GM19468 (cell line): ENCODE results near the gene CLDN18.

Experiments
- ATAC-seq: cut with Tn5 transposase; IDR thresholded peaks from one replicate; pipeline ENCODE4 v1.9.1; 2021; ENCODE audit warnings: mild to moderate bottlenecking, moderate library complexity, moderate number of reproducible peaks; ENCODE audit not compliant: unreplicated experiment; ENCODE audit errors: extremely low read depth

CLDN18 gene

DNA sequence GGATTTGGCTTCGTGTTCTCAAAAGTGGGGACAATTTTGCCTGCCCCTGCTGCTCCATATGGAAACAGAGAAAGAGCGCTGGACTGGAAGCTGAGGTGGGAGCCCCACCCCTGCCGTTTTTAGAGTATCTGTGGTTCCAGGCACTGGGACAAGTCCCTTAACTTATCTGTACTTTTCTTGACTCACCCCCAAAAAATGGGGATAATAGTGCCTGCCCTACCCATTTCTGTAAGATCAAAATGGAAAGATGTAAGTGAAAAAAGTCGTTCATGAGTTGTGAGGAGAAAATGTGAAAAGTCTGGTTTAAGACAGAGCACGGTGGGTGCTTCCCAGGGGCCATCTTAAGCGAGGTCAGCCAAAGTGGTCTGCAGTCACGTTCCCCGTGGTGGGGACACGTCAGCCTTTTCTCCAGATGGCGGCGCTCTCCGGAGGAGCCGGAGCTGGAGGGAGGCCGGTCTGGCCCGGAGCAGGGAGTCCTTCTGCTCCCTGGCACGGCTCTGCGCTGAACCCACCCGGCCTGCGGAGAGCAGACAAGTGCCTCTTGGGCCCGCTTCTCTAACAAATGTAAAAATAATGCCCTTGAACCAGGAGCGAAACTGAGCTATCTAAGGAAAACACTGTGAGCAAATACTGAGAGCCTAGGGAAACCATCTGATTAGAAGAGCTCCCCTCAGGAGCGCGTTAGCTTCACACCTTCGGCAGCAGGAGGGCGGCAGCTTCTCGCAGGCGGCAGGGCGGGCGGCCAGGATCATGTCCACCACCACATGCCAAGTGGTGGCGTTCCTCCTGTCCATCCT, at the start of gene CLDN18:
Gene CLDN18 (plus strand): TSS at position 690 of the 797 bp plus-strand sequence. CDS start 61 bp downstream, at position 751.
- ATAC-seq = no peak

DNA sequence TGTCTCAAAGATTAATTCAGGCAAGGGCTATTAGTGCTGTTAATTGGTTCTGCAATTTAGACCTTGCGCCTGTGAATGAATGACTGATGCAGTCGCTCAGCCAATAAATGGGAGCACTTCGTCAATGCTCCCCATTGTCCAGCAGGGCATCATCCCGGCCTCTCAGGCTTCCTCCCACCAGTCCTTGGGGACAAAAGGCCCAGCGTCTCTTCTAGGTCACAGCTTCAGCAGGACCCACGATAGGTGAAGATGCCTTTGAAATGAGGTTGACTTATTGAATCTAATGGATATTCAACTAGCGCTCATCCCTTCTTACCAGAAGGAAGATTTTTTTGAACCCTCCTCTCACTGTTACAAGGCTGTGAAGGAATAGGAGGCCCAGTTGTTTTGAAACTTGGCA, 47.7 kb upstream of the CLDN18 start:
- ATAC-seq = no peak

DNA sequence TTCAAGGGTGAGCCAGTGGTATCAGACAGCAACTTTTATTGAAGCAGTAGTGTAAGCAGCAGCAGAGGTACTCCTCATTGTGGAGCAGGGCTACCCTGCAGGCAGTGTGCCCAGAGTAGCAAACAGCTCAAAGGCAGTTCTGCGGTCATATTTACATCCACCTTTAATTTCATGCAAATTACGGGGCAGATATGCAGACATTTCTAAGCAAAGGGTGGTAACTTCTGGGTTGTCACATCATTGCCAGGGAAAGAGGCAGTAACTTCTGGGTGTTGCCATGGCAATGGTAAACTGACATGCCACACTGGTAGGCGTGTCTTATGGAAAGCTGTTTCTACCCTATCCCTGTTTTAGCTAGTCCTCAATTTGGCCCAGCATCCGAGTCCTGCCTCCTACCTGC, 46.5 kb upstream of the CLDN18 start:
- ATAC-seq = no peak

DNA sequence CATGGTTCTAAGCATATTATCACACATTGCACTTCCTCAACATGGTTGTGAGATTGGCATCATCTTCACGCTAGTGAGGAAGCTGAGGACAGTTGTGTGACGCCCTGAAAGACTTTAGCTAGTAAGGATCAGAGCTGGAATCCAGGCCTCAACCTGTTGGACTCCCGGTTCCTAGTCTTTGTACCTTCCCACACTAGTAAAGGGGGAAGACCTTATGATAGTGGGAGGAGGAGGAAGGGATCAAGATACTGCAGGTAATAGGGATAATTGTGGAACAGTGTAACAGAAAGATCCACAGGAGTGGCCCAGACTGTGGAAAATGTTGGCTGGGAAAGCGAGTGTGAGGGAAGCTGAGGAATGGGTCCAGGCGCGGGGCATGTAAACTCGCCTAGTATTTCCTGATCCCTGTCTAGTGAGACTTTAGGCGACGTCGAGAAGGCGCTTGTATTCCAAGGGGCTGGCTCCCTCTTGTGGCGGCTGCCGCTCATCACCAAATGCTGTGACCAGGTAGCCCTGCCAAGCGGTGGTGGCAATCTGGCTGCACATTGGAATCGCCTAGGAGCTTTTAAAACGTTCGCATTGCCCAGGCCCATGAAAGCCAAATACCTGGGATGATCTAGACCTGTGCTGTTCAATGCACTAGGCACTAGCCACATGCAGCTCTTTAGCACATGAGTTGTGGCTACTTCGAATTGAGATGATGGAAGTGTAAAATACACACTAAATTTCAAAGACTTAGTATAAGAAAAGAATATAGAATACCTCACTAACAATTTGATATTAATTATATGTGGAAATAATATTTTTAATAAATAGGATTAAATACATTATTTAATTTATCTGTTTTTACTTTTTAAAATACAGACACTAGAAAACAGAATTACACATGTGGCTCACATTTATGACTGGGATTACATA, 38.8 kb upstream of the CLDN18 start:
- ATAC-seq = peak; percentile 68

DNA sequence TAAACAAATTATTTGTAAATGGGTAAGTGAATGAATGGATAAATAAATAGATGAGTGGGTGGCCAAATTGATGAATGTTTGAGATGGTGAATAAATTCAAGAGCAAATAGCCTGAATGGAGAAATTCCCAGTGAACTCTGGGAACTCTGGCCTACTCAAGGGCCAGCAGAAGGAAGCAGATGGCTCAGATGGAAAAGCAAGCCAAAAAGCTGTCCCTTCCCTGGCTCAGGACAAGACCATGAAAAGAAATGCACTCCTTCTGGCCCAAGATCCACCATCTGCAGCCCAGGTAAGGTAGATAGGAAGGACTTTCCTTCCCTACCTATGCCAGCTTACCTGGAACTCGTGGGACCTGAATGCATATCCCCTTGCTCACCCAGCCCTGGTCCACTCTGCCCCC, 37.6 kb upstream of the CLDN18 start:
- ATAC-seq = no peak

DNA sequence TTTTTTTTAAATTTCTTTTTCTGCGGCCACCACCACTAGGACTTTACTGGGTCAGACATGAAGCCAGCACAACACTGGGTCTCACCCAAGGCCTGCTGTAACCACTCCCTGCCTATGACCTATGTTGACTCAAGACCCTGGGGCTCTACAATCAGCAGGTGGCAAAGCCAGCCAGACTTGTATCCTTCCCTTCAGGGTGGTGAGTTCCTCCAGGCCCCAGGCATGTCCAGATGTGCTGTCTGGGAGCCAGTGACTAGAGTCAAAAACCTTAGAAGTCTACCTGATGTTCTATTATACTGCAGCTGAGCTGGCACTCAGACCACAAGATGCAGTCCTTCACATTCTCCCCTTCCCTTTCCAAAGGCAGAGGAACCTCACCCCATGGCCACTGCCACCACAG, 31.6 kb upstream of the CLDN18 start:
- ATAC-seq = no peak

DNA sequence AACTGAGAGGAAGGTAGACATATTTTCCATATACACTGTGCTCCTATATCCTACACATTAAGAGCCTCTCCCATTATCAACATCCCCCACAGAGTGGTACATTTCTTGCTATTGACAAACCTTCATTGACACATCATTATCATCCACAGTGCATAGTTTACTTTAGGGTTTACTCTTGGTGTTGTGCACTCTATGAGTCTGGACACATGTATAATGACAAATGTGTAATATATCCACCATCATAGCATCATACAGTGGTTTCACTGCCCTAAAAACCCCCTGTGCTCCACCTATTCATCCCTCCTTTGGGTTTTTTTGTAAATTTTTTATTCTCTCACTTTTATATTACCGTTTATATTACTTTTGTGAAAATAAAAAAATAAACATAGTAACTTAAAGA, 22.2 kb upstream of the CLDN18 start:
- no peak for ATAC-seq

DNA sequence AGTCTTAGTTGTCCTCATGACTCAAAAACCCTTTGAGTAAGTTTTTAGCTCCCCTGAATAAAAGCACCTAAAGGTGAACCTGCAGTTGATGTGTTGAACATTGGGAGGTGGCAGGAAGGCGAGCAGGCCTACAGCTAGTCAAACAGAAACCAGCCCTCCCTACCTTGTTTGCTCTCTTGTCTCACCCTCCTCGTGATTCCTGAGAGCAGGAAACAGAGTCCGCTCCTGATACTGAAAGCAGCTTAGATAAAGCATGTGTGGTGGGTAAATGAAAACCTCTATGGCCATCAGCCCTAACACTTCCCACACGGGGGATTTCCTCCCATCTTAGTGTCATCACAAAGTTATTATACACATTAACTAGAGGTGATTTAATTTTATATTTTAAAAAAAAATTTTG, 21.8 kb upstream of the CLDN18 start:
- peak; percentile 89 for ATAC-seq

DNA sequence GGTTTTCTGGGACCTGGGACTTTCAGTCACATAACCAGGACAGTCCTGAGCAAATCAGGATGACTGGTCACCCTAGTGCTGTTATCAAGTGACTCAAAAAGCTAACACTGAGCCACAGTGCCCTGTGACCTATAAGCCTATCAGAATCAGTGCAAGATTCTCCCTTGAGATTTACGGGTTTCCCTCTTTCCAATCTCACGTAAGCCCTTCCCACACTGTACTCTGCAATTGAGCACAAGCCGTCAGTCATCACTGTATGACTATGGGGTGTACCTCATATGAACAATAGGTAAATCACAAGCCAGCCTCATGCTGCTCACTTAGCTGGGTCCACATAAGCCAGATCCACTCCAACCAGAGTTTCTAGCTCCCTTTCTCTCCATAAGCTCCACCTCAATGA, 21.0 kb upstream of the CLDN18 start:
- ATAC-seq = peak; percentile 24

DNA sequence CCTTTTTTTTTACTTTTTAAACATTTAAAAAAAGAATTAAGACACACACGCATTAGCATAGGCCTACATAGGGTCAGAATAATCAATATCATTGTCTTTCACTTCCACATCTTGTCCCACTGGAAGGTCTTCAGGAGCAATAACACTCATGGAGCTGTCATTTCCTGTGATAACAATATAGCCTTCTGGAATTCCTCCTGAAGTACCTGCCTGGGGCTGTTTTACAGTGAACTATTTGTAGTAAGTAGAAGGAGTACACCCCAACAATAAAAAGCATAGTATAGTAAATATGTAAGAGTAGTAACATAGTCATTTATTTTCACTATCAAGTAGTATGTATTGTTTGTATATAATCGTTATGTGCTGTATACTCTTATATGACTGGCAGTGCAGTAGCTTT, 19.5 kb upstream of the CLDN18 start:
- ATAC-seq = no peak

DNA sequence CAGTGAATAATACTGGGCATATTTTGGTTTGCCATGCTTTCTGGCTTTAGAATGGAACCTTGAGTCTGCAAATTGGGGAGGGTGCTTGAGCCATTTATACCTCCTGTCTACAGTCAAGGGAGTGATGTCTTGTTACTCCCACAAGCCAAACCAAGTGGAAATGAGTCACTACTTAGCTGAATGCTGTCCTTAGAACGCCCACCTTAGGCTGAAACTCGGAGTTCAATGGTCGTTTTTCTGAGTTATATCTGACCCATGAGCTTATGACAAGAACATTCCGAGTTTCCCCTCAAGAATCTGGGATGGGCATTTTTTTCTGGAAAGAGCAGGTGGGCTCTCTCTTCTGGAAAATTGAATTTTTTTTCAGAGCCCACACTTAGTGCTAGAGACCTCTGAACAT, 17.4 kb upstream of the CLDN18 start:
- no peak for ATAC-seq

DNA sequence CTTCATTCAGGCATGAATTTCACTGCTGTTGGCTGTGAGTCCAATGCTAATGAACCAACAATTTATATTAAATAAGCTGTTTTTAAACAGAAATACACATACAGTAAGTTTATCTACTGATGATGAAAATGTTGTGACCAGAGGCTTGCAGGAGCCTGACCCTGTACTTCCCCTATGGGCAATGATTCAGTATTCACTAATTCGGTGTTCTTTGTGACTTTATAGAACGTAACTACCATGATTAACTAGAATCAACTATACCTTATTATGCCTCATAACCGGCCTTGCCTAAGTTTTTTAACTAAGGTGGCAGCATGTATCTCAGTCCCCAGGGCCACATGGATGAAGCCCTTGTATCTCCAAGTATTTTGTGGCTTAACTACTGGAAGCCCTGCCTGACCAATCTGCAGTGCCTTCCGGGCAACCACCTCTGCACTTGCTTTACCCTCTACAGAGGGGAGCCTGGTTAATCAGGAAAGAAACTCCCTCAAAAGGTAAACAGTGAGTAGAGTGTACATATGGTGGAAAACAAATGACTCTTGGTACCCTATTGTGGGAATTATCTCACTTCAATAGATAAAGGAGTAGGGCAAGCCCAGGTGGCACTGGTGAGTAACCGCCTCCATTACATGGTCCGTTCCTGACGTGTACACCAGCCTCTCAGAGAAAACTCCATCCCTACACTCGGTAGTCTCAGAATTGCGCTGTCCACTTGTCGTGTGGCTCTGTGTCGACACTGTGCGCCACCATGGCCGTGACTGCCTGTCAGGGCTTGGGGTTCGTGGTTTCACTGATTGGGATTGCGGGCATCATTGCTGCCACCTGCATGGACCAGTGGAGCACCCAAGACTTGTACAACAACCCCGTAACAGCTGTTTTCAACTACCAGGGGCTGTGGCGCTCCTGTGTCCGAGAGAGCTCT, 11.6 kb upstream of the CLDN18 start:
- no peak for ATAC-seq

DNA sequence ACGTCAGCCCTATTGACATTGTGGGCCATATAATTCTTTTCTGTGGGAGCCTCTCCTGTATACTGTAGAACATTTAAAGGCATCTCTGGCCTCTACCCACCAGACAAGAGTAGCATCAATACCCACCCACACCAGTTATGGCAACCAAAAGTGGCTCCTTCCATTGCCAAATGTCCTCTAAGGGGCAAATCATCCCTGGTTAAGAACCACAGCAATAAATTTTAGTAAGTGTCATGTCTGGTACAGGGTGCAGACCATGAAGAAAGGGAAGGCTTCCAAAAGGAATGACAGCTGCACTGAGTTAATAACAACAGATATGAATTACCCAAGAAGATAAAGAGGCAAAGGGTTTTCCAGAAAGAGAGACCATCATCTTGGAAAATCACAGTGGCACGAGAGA, 6.9 kb upstream of the CLDN18 start:
- no peak for ATAC-seq

DNA sequence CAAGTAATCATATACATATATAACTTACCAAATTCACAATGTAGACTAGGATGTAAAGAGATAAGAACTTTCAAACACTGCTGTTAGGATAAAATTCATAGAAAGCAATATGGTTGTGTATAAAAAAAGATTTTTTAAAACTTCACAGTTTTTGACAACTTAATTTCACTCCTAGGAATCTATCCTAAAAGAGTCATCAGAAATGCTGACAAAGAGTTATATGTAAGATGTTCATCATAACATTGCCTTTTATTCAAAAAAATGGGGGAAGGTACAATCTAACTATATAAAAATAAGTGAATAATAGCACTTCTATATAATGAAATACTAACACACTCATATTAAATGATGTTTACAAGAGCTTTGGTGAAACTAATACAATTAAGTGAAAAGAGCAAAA, 4.3 kb upstream of the CLDN18 start:
- no peak for ATAC-seq

DNA sequence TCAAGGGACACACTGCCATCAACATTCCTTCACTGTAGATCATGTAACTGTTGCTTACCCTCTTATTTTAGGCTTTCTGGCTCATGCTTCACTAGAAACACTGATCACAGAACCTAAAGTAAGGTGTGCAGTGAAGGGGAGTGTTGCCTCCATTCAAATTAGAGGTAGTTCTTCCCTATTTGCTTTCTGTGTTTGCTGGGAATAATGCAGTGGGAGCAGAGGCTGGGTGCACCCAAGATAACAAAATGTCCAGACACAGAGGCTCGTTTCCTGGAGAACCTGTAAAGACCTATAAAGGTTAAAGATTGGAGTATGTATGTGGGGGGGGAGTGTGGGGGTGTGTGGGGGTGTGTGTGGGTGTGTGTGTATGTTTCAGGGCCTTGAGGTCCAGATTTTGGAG, 2.1 kb upstream of the CLDN18 start:
- no peak for ATAC-seq

DNA sequence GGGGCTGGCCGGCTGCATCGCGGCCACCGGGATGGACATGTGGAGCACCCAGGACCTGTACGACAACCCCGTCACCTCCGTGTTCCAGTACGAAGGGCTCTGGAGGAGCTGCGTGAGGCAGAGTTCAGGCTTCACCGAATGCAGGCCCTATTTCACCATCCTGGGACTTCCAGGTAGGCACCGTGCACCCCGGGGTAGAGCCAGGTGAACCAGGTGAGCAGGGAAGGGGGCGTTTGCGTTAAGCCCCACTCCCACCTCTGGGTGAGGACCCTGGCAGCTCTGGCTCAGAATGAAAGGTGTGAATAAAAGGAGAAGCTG, 267 bp downstream of the CLDN18 start:
- ATAC-seq = no peak

DNA sequence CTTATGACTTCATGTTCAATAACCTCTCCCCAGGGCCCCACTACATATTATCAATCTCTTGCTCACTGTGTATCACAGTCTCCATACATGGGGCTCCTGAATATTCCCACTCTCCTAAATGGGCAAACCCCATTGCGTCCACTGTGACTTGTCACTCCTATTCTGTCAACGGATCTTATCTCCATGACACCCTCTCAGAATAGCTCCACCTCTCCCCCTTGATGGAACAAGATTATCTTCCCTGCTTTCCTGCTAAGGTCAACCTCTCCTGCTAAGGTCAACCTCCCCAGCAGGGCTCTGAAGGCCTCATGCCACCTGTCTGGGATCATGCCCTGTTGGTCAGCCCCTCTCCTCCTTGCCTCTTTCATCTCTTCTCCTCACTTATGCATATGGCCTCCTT, 1.8 kb downstream of the CLDN18 start:
- no peak for ATAC-seq

DNA sequence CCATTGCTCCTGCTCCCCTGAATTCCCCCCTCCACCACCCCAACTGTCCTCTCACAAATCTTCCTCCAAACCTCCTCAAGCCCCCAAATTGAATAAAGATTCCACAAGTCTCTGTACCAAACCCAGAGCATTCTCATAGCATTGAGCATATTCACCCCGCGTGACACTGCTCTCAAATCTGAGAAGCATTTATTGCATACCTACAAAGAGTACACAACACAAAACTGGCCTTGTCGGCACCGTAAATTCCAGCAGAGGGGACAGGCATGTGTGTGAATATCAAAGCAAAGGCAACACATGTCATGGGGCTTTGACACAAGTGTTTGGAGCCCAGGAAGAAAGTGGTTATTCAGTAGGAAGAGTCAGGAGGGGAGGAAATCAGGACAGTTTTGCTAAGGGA, 2.6 kb downstream of the CLDN18 start:
- ATAC-seq = no peak

DNA sequence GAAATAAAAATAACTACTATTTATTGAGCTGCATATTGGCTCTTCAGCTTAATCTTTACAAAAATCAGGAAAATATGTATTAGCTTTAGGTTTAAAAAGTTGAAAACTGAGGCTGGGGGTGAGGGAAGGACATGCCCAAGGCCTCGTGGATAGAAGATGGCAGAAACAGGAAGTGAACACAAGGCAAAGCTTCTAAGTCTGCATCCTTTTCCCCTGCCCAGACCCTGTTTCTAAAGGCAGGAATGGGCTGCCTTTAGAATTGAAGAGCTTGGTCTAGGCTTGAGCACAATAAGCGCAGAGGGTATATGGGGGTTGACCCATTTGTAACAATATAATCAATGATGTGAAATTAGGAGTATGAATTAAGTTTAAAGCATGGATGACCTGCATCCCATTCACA, 6.1 kb downstream of the CLDN18 start:
- ATAC-seq = no peak

DNA sequence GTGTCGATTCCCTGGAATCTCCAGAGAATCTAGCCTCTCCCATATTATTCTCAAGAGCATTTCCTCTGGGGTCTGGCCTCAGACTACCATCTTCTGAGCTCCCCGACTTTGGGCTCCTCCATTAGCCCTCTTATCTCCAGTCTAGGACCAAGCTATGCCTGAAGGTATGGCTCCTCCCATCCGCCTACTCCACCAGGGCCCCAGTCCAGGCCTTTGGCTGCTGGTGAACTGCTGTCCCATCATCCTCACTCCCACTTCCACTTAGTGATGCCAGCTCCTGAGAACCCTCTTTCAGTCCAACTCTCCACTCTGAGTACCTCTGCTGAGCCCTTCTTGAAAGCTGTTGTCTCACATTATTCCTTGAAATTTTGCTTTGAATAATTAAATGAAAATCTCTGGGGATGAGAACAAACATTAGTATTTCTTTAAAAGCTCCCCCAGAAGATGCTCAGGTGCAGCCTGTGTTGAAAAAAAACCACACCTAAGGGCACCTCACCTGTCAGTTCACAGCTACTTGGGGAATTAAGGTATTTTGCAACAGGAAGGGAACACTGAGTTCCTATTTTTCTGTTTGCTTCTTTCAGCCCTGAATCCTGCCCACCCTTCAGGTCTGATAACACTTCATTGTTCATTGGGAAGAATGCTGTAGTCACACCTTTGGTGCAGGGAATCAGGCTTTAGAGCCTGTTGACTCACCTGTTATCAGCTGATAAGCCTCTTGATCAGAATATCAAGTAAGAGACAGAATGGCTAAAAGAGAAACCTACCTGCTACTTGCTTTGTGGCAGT, 9.5 kb downstream of the CLDN18 start:
- no peak for ATAC-seq
